IPS-18c (cell line): ENCODE measurements around the gene MTERF1.

Experiments used
- H3K4me3 ChIP-seq: 2 replicates; pipeline ENCODE4 v1.7.0; 2013; ENCODE audit warnings: low read depth, mild to moderate bottlenecking, low read length, moderate library complexity; ENCODE audit not compliant: insufficient read depth
- H3K9me3 ChIP-seq: one replicate; pipeline ENCODE4 v1.6.1; 2013; ENCODE audit warnings: mild to moderate bottlenecking, low read length, moderate library complexity; ENCODE audit not compliant: control insufficient read depth, insufficient read depth

Gene MTERF1

GRCh38 chr7:91847876-91848588 lies 32.5 kb downstream of the MTERF1 start:
- H3K9me3 ChIP-seq = no peaks in the 10 kb centered on the region
- no peak overlapping the region for H3K4me3 ChIP-seq

- H3K9me3 ChIP-seq = no peaks in the 10 kb centered on the region
- no peak overlapping the region for H3K4me3 ChIP-seq
Measured at GRCh38 chr7:91847231-91847630, 33.3 kb downstream of the MTERF1 start.

GRCh38 chr7:91846436-91846835 lies 34.1 kb downstream of the MTERF1 start:
- no peaks in the 10 kb centered on the region for H3K9me3 ChIP-seq
- H3K4me3 ChIP-seq = no peak overlapping the region

- Histone ChIP-seq H3K9me3 (no peaks in the 10 kb centered on the region), H3K4me3 (no peak overlapping the region)
Measured at GRCh38 chr7:91843831-91844230, 36.7 kb downstream of the MTERF1 start.

- no peaks in the 10 kb centered on the region for H3K9me3 ChIP-seq
- H3K4me3 ChIP-seq = no peak overlapping the region
Measured at GRCh38 chr7:91838439-91838838, 42.1 kb downstream of the MTERF1 start.

GRCh38 chr7:91837397-91838070 lies 43.0 kb downstream of the MTERF1 start:
- Histone ChIP-seq H3K9me3 (no peaks in the 10 kb centered on the region), H3K4me3 (no peak overlapping the region)

- H3K9me3 ChIP-seq = no peaks in the 10 kb centered on the region
- no peak overlapping the region for H3K4me3 ChIP-seq
Measured at GRCh38 chr7:91835826-91836368, 44.6 kb downstream of the MTERF1 start.

- H3K9me3 ChIP-seq = no peaks in the 10 kb centered on the region
Measured at GRCh38 chr7:91835091-91835825, 45.2 kb downstream of the MTERF1 start.

GRCh38 chr7:91832493-91833045 lies 47.9 kb downstream of the MTERF1 start:
- no peak overlapping the region for H3K4me3 ChIP-seq
- no peaks in the 10 kb centered on the region for H3K9me3 ChIP-seq

More at GRCh38 chr7:91835091-91835825, 45.2 kb downstream of the MTERF1 start:
- H3K4me3 ChIP-seq = no peak overlapping the region

GRCh38 chr7:91827169-91827568 lies 53.3 kb downstream of the MTERF1 start:
- H3K4me3 ChIP-seq = no peak overlapping the region
- H3K9me3 ChIP-seq = no peaks in the 10 kb centered on the region

- no peak overlapping the region for H3K4me3 ChIP-seq
- no peaks in the 10 kb centered on the region for H3K9me3 ChIP-seq
Measured at GRCh38 chr7:91826377-91826776, 54.1 kb downstream of the MTERF1 start.

GRCh38 chr7:91824201-91824600 lies 56.3 kb downstream of the MTERF1 start:
- Histone ChIP-seq H3K9me3 (no peaks in the 10 kb centered on the region), H3K4me3 (no peak overlapping the region)
